Esophagus muscularis mucosa (tissue), 4 donors: ENCODE data around the gene LILRA5.

Experiments used
- CTCF ChIP-seq, 3 experiments: fragments of 200-600 bp in 2 of 3; fragments of 450-650 bp in 1 of 3; sonication (generic) in 2 of 3; IDR thresholded peaks; one replicate each; pipeline ENCODE4 v1.5.1; 2017 to 2019; ENCODE audit warnings: antibody characterized with exemption in 3 of 3, mild to moderate bottlenecking in 2 of 3, moderate library complexity in 1 of 3
- EP300 ChIP-seq: sonication (generic); formaldehyde crosslinking; IDR thresholded peaks from one replicate; pipeline ENCODE4 v1.6.1; 2017; ENCODE audit warnings: antibody characterized with exemption
- POLR2A ChIP-seq: fragments of 450-650 bp; IDR thresholded peaks from one replicate; pipeline ENCODE4 v1.6.1; 2017; ENCODE audit warnings: antibody characterized with exemption, moderate library complexity, mild to moderate bottlenecking, low read depth
- POLR2AphosphoS5 ChIP-seq, 2 donors: sonication (generic); formaldehyde crosslinking; IDR thresholded peaks; one replicate each; pipeline ENCODE4 v1.6.1; 2017; ENCODE audit warnings: antibody characterized with exemption in 2 of 2

- TF ChIP-seq POLR2AphosphoS5 (IDR thresholded peaks at IDR 0.05) (no peak), POLR2A (no peak), CTCF (IDR thresholded peaks at IDR 0.05) (peak; percentile 53 to 69 (median 56)), EP300 (no peak)
Observed at GRCh38 chr19:54266133-54266532, 46.8 kb downstream of the LILRA5 start.
